Glomerular endothelial cell (primary cell): Measurements from ENCODE around the gene KRTAP12-1. TPM values are rescaled to one million over a fixed set of nuclear protein-coding genes. Genes with fewer than 3 reads are reported as not detected.
"Not testable (repeated sequence)": the region's sequence is repeated elsewhere in the genome, so short reads cannot be mapped to it uniquely, and the experiment has no call there.

Experiments
- DNase-seq: peaks from one replicate; pipeline ENCODE4 v3.0.0-alpha.2; 2011; ENCODE audit warnings: low read depth, low spot score; ENCODE audit errors: extremely low read depth
- total RNA-seq: library from RNA; depleted of rRNA; stranded (reverse); fragments of >200 nt; gene quantifications from 2 replicates; pipeline ENCODE4 v1.2.3, GENCODE V29; 2015

The KRTAP12-1 gene
- total RNA-seq, 1 donor from 2014 or later, result not detected

DNA sequence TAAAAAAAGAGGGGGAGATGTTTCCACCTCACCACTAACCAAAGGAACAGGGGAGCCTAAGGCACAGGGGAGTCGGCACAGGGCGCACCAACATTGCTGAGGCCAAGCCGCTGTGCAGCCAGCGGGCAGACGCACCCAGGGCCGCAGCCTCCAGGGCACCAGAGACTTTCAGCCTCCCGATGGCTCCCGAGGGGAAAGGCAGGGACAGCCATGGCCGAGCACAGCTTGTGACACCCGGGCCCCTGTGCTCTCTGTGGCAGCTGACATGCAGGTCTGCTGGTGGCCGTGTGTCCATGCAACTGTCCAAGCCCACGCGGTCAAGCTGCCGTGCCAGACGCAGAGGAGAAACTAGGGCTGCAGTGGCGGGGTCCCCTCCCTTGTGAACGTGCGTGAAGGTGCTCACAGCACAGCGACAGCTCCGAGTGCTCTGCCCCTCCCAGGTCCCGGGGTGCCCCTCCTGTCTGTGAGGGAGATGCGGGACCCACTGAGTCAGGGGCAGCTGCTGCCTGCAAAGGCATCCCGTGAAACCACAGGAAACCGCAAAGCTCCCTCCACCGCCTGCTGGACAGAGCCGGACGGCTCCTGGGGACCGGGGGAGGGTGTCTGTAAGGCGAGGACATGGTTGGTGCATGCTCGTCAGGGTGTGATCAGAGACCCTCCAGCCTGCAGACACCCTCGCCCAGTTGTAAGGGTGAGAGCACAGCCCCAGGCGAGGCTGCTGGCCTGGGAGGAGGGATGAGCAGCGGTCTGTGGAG, 33.2 kb downstream of the KRTAP12-1 start:
- DNase-seq, result no peak

- DNase-seq, result no peak
Measured at GRCh38 chr21:44647222-44647552, 34.8 kb downstream of the KRTAP12-1 start.

DNA sequence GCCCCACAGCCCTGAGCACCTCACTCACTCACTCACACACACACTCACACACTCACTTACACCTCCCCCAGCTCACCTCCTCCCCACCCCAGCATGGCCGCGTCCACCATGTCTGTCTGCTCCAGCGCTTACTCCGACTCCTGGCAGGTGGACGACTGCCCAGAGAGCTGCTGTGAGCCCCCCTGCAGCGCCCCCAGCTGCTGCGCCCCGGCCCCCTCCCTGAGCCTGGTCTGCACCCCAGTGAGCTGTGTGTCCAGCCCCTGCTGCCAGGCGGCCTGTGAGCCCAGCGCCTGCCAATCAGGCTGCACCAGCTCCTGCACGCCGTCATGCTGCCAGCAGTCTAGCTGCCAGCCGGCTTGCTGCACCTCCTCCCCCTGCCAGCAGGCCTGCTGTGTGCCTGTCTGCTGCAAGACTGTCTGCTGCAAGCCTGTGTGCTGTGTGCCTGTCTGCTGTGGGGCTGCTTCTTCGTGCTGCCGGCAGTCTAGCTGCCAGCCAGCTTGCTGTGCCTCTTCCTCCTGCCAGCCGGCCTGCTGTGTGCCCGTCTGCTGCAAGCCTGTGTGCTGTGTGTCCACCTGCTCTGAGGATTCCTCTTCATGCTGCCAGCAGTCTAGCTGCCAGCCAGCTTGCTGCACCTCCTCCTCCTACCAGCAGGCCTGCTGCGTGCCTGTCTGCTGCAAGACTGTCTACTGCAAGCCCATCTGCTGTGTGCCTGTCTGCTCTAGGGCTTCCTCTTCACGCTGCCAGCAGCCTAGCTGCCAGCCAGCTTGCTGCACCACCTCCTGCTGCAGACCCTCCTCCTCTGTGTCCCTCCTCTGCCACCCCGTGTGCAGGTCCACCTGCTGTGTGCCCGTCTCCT, 35.4 kb downstream of the KRTAP12-1 start, which contains the start of gene KRTAP10-11:
Gene KRTAP10-11 (plus strand): TSS at position 49 of the 856 bp plus-strand sequence. CDS start 45 bp downstream, at position 94.
- DNase-seq, result not testable (repeated sequence)

DNA sequence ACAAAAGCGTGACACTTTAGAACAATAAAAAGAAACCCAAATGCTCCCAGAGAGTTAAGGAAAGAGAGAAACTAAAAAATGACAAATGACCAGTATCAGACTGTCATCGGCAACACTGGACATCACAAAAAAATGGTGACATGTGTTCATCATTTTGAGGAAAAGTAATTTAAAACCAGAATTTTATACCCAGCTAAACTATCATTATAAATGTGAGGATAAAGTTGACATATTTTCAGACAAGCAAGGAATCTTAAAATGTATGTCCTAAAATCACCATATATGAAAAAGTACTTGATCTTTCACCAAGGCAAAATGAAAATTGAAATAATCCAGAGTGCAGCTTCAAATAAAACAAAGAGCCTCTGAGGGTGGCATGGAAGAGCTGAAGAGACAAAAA, 37.1 kb downstream of the KRTAP12-1 start:
- no peak for DNase-seq

DNA sequence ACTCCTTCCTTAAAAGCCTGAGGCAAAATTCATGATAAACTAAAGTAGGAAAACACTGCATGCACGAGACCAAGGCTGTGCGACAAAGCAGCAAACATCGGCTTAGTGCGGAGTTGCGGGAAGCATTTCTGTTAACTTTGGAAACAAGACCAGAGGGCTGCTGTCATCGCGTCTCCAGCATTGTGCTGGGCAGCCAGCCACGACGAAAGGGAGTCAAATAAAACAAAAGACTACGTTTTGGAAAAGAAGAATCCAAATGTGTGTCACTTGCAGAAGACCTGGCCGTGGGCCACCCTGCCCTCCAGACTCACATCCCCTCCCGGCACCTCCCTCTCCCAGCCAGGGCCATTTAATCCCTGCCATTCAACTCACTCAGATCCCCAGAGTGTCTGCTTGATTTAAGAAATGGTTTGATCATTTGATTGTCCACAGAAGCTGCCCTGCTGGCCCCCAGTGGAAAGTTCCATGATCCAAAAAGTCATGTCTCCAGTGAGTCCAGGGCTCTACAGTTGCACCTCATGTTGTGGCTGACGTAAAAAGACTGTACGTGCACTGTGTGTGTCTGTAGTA, 38.1 kb downstream of the KRTAP12-1 start:
- no peak for DNase-seq

GRCh38 chr21:44640761-44641160, 41.2 kb downstream of the KRTAP12-1 start:
- no peak for DNase-seq

GRCh38 chr21:44639331-44639655, 42.7 kb downstream of the KRTAP12-1 start:
- DNase-seq, result no peak

DNA sequence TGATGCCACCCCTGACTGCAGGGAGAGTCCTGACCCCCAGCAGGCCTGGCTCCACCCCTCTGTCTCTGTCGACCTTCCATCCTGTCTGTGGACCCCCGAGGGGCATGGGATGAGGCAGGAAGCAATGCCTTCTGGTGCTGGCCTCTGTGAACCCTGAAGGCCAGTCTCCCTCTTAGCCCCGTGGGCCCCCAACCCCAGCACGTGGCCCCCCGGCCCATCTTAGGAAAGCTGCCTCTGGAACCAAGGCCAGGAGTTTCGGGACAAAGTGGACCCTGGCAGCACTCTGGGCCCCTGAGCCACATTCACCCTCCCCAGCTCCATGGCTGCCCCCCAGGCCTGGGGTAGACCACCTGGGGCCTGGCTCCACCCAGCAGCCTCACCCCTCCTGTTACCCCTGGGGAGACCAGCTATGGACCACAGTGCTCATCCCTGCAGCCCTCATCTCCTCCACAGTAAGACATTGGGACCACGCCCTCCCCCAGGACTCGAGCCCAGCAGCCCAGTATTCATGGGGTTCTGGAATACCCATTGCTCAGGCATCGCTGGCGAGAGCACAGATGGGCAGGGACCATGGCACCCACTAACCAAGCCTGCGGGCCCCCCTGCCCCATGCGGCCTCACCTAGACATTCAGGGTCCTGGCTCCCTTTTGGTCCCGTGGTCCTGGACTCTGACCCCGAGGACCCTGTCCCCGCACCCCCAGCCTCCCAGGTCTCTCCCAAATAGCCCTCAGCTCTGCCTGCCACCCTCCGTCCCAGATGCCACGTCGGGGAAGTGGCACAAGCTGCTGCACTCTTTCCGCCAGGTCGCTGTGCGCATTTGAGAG, 43.2 kb downstream of the KRTAP12-1 start:
- DNase-seq, result not testable (repeated sequence)

- DNase-seq, result not testable (repeated sequence)
Measured at GRCh38 chr21:44637851-44638348, 44.1 kb downstream of the KRTAP12-1 start.

DNA sequence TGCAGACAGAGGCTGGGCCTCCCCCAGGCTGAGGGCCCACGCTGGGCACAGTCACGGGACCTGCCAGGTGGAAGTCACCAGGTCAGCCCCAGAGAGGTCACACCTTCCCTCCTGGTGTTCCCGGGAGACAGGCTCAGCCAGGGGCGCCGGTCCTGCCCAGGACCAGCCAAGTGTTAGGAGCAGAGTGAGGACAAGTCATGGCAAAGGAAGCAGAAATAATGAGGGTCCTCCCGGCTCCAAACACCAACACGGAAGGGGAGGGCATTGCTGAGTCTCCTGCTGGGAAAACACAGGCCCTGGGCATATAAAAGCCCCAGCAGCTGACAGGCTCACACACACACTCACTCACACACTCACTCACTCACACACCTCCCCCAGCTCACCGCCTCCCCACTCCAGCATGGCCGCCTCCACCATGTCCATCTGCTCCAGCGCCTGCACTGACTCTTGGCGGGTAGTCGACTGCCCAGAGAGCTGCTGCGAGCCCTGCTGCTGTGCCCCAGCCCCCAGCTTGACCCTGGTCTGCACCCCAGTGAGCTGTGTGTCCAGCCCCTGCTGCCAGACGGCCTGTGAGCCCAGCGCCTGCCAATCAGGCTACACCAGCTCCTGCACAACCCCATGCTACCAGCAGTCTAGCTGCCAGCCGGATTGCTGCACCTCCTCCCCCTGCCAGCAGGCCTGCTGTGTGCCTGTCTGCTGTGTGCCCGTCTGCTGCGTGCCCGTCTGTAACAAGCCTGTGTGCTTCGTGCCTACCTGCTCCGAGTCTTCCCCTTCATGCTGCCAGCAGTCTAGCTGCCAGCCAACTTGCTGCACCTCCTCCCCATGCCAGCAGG, 44.7 kb downstream of the KRTAP12-1 start, which contains the start of gene KRTAP10-10:
Gene KRTAP10-10 (plus strand): TSS at position 339 of the 833 bp plus-strand sequence. CDS start 62 bp downstream, at position 401.
- DNase-seq, result no peak

DNA sequence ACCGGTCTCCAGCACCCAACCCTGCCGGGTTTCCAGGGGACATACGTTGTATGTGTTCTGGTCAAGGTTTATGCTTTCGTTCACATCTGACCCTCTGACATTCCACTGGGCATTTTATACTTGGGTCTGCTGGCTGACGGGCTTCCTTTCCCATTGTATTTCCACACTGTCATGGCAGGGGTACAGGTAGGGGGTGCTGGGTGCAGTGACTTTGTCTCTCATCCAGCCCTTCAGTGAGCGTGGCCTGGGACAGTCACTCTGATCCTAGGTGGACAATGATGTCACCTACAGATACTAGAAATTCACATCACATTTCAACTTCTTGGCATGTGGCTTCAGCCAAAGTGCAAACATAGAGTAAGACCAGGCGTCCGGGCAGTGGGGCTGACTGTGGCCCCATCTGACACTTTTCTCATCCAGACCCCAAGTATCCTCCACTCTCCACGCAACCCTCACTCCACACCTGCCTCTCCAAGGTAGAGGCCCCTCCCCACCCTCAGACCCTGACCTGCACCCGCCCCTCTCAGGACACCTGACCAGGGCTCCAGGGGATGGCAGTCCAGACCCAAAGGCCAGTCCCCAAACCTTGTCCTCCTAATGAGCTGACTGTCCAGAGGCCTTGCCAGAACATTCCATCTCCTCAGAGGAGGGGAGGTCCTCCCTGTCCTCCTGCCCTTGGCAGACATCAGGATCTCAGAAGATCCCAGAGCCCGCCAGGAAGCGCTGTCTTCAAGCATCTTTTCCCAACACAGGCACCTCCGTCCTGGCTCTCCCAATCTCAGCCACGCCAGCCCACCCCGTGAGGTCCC, 45.5 kb downstream of the KRTAP12-1 start:
- no peak for DNase-seq

DNA sequence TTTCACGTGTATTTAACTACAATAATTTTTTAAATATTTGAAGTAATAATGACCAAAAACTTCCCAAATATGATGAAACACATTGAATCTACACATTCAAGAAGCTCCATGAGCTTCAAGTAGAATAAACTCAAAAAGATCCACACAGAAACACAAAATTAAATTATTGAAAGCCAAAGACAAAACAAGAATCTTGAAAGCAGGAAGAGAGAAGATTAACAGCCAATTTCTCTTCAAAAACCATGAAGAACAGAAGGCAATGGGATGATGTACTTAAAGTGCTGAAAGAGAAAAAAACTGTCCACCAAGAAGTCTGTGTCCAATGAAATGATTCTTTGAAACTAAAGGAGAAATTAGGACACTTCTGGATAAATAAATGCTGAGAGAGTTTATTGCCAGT, 49.9 kb downstream of the KRTAP12-1 start:
- DNase-seq, result no peak

Other genes starting within 250 kb of the KRTAP12-1 start
- 9.8 and 10.4 TPM in 2 replicates for gene LRRC3, start 226.7 kb downstream of the KRTAP12-1 start, total RNA-seq
- not detected in 2 replicates for gene KRTAP10-1, start 142.0 kb downstream of the KRTAP12-1 start, total RNA-seq
- not detected in 2 replicates for gene KRTAP10-2, start 130.7 kb downstream of the KRTAP12-1 start, total RNA-seq
- gene KRTAP10-3, start 123.4 kb downstream of the KRTAP12-1 start, total RNA-seq, result not detected in 2 replicates
- gene KRTAP10-4, start 108.4 kb downstream of the KRTAP12-1 start, total RNA-seq, result not detected in 2 replicates
- gene KRTAP10-5, start 101.6 kb downstream of the KRTAP12-1 start, total RNA-seq, result not detected in 2 replicates
- gene KRTAP10-6, start 89.7 kb downstream of the KRTAP12-1 start, total RNA-seq, result not detected in 2 replicates
- gene KRTAP10-7, start 81.6 kb downstream of the KRTAP12-1 start, total RNA-seq, result not detected in 2 replicates
- not detected in 2 replicates for gene KRTAP10-8, start 70.1 kb downstream of the KRTAP12-1 start, total RNA-seq
- gene KRTAP10-9, start 55.1 kb downstream of the KRTAP12-1 start, total RNA-seq, result not detected in 2 replicates
- not detected in 2 replicates for gene KRTAP10-10, start 44.8 kb downstream of the KRTAP12-1 start, total RNA-seq
- not detected in 2 replicates for gene KRTAP10-11, start 35.7 kb downstream of the KRTAP12-1 start, total RNA-seq
- gene KRTAP12-4, start 27.5 kb downstream of the KRTAP12-1 start, total RNA-seq, result not detected in 2 replicates
- not detected in 2 replicates for gene KRTAP12-3, start 24.2 kb downstream of the KRTAP12-1 start, total RNA-seq
- gene KRTAP12-2, start 15.2 kb downstream of the KRTAP12-1 start, total RNA-seq, result not detected in 2 replicates
- gene KRTAP10-12, start 15.0 kb upstream of the KRTAP12-1 start, total RNA-seq, result not detected in 2 replicates
- gene TSPEAR, start 29.4 kb upstream of the KRTAP12-1 start, total RNA-seq, result 0.12 TPM in 1 of 2 replicates, not detected in the other
- 42.6 and 74.9 TPM in 2 replicates for gene UBE2G2, start 119.7 kb upstream of the KRTAP12-1 start, total RNA-seq
- 59.8 and 79.2 TPM in 2 replicates for gene SUMO3, start 135.9 kb upstream of the KRTAP12-1 start, total RNA-seq
- gene PTTG1IP, start 191.5 kb upstream of the KRTAP12-1 start, total RNA-seq, result 464 and 500 TPM in 2 replicates
- 0.93 TPM in 1 of 2 replicates, not detected in the other for gene ITGB2, start 238.7 kb upstream of the KRTAP12-1 start, total RNA-seq